ENCODE data around the gene POU2F1.

The POU2F1 gene

DNA sequence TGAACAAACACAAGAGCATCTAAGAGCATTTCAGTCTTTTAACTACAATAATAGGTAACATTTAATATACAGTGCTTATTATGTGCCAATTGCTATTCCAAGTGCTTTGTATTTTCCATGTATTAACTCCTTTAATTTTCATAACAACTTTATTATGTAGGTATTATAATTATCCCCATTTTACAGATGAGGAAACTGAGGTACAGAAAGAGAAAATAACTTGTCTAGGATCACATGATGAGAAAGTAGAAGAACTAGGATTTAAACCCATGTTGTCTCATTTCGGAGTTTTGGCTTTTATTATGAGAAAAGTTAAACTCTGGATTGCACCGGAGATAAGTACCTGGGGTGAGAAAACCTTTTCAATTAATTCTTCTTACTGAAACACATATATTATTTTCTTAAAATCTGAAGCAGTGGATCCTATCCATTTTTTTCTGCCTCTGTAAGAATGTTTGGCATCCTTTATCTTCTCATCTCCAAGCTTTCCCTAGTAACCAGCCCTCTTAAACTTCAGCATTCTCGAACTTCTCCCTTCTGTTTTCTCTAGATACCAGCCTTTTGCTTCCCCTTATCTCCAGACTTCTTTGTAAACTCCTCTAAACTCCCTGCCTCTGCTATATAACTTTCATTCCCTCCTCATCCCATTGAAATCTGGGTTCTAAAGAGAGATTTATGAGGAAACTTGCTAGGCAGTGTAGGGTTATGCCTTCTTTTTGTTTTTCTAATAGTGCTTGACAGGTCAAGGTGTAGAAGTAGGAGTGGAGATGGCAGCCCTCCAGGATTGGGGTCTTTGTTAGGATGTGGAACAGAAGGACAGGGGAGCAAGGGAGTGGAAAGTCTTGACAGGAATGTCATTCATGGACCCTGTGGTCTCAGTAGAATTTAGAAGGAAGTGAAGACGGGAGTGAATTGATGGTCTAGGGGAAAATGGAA lies 28.3 kb downstream of the POU2F1 start:
- Mint-ChIP-seq H3K27ac (ENCODE audit: low read depth) (peak overlapping the region; percentile 0), H3K9me3 (peaks cover 2% of the 10 kb centered on the region), H3K36me3 (ENCODE audit: insufficient read depth) (no peaks in the 10 kb centered on the region), H3K4me3 (no peak overlapping the region), H3K27me3 (no peaks in the 10 kb centered on the region), H3K4me1 (peaks cover 25% of the 10 kb centered on the region)
- no peak for ATAC-seq (replicated peaks; ENCODE audit: extremely low read depth, poor library complexity, severe bottlenecking)
- no peak for DNase-seq (ENCODE audit: low spot score in 2 of 2)

DNA sequence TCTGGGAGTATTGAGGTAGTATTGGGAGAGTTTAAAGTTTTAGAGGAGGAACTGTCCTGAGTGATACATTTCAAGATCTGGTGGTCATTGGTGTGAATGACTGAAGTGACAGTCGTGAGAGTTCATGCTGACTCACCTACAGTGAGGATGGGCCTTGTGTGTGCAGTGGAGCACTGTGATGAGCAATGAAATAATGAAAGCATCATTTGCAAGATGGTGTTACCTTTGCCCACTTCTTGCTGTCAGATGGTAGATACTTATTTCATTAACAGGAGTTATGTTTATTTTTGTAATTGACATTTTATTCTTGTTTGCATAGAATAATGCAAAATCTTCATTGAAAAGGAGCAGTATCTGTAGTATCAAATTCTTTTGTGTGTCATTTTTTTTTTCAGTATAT lies 29.0 kb downstream of the POU2F1 start:
- Mint-ChIP-seq H3K36me3 (ENCODE audit: insufficient read depth) (no peaks in the 10 kb centered on the region), H3K4me3 (no peak overlapping the region), H3K9me3 (no peaks in the 10 kb centered on the region), H3K27me3 (no peaks in the 10 kb centered on the region), H3K27ac (ENCODE audit: low read depth) (peak overlapping the region; percentile 0), H3K4me1 (peaks cover 24% of the 10 kb centered on the region)
- DNase-seq (ENCODE audit: low spot score in 2 of 2), result no peak
- ATAC-seq (replicated peaks; ENCODE audit: extremely low read depth, poor library complexity, severe bottlenecking), result no peak

DNA sequence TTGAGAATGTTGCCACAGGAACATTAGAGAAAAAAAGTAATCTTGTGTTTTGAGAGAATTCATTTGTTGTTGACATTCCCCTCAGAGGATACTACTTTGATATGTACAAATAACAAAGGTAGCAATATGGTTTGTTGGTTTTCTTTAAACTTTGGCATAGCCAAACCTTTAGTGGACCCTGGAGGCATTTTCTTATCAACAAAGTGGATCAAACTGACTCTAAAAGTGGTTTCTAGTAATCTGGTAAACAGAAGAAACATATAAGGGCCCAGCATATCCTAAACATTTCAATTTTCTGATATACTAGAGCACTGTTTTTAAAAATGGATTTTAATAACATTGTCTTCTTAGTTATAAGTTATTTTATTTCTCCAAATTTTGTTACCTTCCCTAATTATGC lies 29.8 kb downstream of the POU2F1 start:
- no peak for ATAC-seq (replicated peaks; ENCODE audit: extremely low read depth, poor library complexity, severe bottlenecking)
- Mint-ChIP-seq H3K27me3 (no peaks in the 10 kb centered on the region), H3K9me3 (no peaks in the 10 kb centered on the region), H3K27ac (ENCODE audit: low read depth) (no peak overlapping the region), H3K4me3 (no peak overlapping the region), H3K36me3 (ENCODE audit: insufficient read depth) (no peaks in the 10 kb centered on the region), H3K4me1 (peaks cover 28% of the 10 kb centered on the region)
- no peak for DNase-seq (ENCODE audit: low spot score in 2 of 2)

DNA sequence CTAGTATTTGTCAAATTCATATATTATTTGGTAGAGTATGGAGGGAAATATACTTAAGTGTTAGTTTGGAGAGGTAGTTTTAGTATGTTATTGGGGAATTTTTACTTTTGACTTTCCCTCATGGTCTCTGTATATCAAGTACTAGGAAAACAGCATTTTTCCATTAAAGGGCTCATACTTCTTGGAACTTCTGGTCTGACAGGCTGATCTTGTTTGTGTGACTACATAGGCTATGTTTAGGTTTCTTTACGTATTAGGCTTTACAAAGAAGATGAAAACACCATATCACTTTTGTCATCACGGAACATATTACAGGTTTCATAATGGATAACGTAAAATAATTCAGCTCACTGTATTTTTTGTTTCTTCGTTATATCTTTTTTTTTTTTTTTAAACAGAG lies 30.8 kb downstream of the POU2F1 start:
- Mint-ChIP-seq H3K4me3 (no peak overlapping the region), H3K27ac (ENCODE audit: low read depth) (no peak overlapping the region), H3K36me3 (ENCODE audit: insufficient read depth) (peaks cover 2% of the 10 kb centered on the region), H3K9me3 (no peaks in the 10 kb centered on the region), H3K27me3 (no peaks in the 10 kb centered on the region), H3K4me1 (peaks cover 36% of the 10 kb centered on the region)
- DNase-seq (ENCODE audit: low spot score in 2 of 2), result no peak
- ATAC-seq (replicated peaks; ENCODE audit: extremely low read depth, poor library complexity, severe bottlenecking), result no peak

DNA sequence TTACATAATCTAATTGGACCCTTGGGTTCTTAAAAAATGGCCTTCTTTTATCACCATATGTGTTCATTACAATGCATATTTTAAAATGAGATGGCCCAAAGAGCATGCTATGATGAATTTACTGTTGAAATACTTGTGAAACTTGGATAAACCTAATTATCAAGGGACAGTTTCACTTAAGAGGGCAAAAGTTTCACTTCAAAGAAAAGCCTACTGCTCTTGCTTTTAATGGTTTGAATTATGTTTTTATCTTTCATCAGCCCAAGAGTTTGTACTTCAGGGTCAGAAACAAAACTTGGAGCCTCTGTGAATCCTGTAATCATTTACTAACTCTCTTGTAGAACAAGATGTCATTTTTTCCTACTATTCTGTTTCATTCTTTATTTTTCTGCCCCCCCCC lies 32.3 kb downstream of the POU2F1 start:
- H3K9me3 Mint-ChIP-seq, result no peaks in the 10 kb centered on the region
- no peak overlapping the region for H3K27ac Mint-ChIP-seq (ENCODE audit: low read depth)
- H3K4me1 Mint-ChIP-seq, result peaks cover 27% of the 10 kb centered on the region
- no peak for ATAC-seq (replicated peaks; ENCODE audit: extremely low read depth, poor library complexity, severe bottlenecking)
- no peak for DNase-seq (ENCODE audit: low spot score in 2 of 2)
- H3K4me3 Mint-ChIP-seq, result no peak overlapping the region
- peaks cover 2% of the 10 kb centered on the region for H3K36me3 Mint-ChIP-seq (ENCODE audit: insufficient read depth)
- no peaks in the 10 kb centered on the region for H3K27me3 Mint-ChIP-seq

DNA sequence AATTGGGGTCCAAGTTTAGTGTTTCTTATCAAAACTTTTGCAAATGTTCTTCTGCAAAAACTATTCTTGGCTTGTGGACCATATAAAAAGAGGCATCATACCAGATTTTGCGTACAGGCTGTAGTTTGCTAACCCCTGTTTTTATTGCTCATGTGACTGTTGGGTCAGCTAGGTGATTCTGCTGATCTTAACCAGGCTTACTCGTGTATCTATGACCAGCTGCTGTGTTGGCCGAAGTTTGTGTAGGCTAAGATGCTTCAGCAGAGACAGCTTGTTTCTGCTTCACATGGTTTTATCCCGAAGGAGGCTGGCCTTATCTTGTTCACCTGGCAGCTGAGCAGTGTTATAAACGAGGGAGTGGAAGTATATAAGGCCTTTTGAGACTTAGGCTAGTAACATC lies 38.2 kb downstream of the POU2F1 start:
- DNase-seq (ENCODE audit: low spot score in 2 of 2) (no peak), ATAC-seq (replicated peaks; ENCODE audit: extremely low read depth, poor library complexity, severe bottlenecking) (no peak)
- no peaks in the 10 kb centered on the region for H3K27me3 Mint-ChIP-seq
- no peaks in the 10 kb centered on the region for H3K9me3 Mint-ChIP-seq
- peaks cover 4% of the 10 kb centered on the region for H3K36me3 Mint-ChIP-seq (ENCODE audit: insufficient read depth)
- H3K4me3 Mint-ChIP-seq, result no peak overlapping the region
- H3K4me1 Mint-ChIP-seq, result peaks cover 23% of the 10 kb centered on the region
- H3K27ac Mint-ChIP-seq (ENCODE audit: low read depth), result no peak overlapping the region

DNA sequence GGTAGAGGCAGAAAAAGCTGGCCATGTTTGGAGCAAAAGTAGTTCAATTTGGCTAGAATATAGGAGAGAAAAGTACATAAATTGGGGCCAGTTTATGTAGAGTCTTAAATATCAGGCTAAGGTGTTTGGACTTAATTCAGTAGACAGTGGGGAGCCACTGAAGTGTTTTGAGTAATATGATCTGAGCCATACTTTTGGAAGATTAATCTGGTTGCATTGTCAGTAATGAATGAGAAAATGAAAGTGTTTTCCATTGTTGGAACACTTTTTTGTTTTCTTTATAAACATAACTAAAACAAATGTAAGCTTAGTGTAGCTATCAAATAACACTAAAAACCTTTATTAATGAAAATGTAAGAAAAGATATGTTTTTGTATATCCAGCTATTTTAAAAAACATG lies 42.1 kb downstream of the POU2F1 start:
- no peaks in the 10 kb centered on the region for H3K9me3 Mint-ChIP-seq
- no peaks in the 10 kb centered on the region for H3K27me3 Mint-ChIP-seq
- H3K4me3 Mint-ChIP-seq, result no peak overlapping the region
- peaks cover 11% of the 10 kb centered on the region for H3K4me1 Mint-ChIP-seq
- H3K27ac Mint-ChIP-seq (ENCODE audit: low read depth), result no peak overlapping the region
- DNase-seq (ENCODE audit: low spot score in 2 of 2) (no peak), ATAC-seq (replicated peaks; ENCODE audit: extremely low read depth, poor library complexity, severe bottlenecking) (no peak)
- H3K36me3 Mint-ChIP-seq (ENCODE audit: insufficient read depth), result peaks cover 3% of the 10 kb centered on the region

DNA sequence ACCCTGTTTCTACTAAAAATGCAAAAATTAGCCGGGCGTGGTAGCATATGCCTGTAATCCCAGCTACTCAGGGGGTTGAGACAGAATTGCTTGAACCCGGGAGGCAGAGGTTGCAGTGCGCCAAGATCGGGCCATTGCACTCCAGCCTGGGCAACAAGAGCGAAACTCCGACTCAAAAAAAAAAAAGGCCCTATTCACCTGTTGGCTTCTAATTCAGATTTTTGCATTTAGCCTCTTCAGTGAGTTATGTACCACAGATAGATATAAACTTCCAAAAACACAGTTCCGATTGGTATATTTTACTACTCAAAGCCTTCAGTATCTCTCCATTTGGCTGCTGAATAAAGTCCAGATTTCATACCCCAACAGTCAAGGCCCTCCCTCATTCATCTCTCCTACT lies 42.7 kb downstream of the POU2F1 start:
- H3K27ac Mint-ChIP-seq (ENCODE audit: low read depth), result no peak overlapping the region
- DNase-seq (ENCODE audit: low spot score in 2 of 2) (no peak), ATAC-seq (replicated peaks; ENCODE audit: extremely low read depth, poor library complexity, severe bottlenecking) (no peak)
- H3K9me3 Mint-ChIP-seq, result no peaks in the 10 kb centered on the region
- peaks cover 8% of the 10 kb centered on the region for H3K4me1 Mint-ChIP-seq
- H3K36me3 Mint-ChIP-seq (ENCODE audit: insufficient read depth), result peaks cover 1% of the 10 kb centered on the region
- H3K27me3 Mint-ChIP-seq, result no peaks in the 10 kb centered on the region
- no peak overlapping the region for H3K4me3 Mint-ChIP-seq

DNA sequence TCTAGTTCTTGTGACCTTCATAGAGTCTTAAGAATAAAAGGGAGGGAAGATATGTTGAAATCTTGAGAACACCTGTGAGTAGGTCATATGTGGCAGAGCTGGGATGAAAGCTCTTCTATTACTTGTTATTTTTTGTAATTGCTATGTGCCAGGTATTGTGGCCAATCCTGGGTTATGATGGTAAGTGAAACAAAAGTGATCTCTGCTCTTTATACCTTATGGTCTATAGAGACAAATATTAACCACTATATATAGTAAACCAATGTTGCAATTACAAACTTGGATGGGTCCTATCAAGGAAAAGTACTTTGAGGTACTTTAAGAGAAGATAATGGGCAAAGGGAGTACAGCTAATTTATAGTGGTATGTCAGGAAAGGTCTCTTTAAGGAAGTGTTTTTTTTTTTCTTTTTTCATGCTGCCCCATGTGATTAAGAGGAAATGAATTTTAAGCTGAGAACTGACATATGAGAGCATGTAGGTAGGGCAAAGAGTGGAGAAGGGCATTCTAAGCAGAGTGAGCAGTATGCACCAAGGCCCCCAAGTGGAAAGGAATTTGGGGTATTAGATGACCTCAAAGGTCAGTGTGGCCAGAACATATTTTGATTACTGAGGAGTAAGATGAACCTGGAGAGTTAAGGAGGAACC lies 43.3 kb downstream of the POU2F1 start:
- DNase-seq (ENCODE audit: low spot score in 2 of 2) (no peak), ATAC-seq (replicated peaks; ENCODE audit: extremely low read depth, poor library complexity, severe bottlenecking) (peak; percentile 25)
- H3K36me3 Mint-ChIP-seq (ENCODE audit: insufficient read depth), result peaks cover 1% of the 10 kb centered on the region
- H3K27ac Mint-ChIP-seq (ENCODE audit: low read depth), result no peak overlapping the region
- H3K27me3 Mint-ChIP-seq, result no peaks in the 10 kb centered on the region
- peaks cover 6% of the 10 kb centered on the region for H3K4me1 Mint-ChIP-seq
- H3K4me3 Mint-ChIP-seq, result no peak overlapping the region
- no peaks in the 10 kb centered on the region for H3K9me3 Mint-ChIP-seq

DNA sequence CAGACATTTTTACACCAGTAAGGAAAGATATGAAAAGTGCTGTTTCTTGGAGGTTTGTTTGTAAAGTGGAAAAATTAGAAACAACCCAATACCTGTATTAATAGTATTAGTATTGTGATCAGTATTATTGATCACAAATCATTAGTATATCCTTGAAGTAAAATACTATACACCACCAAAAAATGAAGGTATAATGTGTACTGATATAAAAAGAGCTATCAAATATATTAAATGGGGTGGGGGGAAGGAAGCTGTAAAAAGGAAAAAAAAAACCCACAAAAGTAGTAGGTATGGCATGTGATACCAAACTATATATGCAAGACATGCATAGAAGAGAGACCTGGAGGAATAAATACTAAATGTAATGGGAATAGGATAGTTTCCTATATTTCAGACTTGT lies 46.3 kb downstream of the POU2F1 start:
- no peak overlapping the region for H3K4me3 Mint-ChIP-seq
- H3K27me3 Mint-ChIP-seq, result no peaks in the 10 kb centered on the region
- ATAC-seq (replicated peaks; ENCODE audit: extremely low read depth, poor library complexity, severe bottlenecking), result no peak
- no peak for DNase-seq (ENCODE audit: low spot score in 2 of 2)
- H3K36me3 Mint-ChIP-seq (ENCODE audit: insufficient read depth), result peaks cover 3% of the 10 kb centered on the region
- no peaks in the 10 kb centered on the region for H3K9me3 Mint-ChIP-seq
- peaks cover 9% of the 10 kb centered on the region for H3K4me1 Mint-ChIP-seq
- no peak overlapping the region for H3K27ac Mint-ChIP-seq (ENCODE audit: low read depth)

DNA sequence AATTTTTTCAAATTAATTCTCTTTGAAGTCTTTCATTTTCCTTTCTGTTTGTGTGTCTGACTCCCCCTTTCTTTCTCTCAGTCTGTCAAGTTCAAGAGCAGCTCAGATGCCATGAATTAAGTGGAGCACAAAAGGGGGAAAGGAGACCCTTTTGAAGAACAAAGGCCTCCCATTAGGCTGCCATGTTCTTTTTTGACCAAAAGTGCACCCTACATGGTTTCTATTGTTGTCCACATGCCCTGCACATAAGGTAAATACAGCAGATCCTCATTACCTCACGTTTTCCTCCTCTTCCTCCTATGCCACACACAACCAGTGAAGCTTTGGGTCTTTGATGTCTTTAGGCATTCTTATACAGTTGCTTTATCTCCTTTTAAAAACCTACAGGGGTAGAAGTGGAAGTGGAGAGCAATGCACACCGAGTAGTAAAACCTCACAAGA lies 47.7 kb downstream of the POU2F1 start:
- DNase-seq (ENCODE audit: low spot score in 2 of 2) (no peak), ATAC-seq (replicated peaks; ENCODE audit: extremely low read depth, poor library complexity, severe bottlenecking) (no peak)
- H3K36me3 Mint-ChIP-seq (ENCODE audit: insufficient read depth), result peaks cover 3% of the 10 kb centered on the region
- H3K27me3 Mint-ChIP-seq, result no peaks in the 10 kb centered on the region
- no peak overlapping the region for H3K4me3 Mint-ChIP-seq
- peaks cover 20% of the 10 kb centered on the region for H3K4me1 Mint-ChIP-seq
- no peaks in the 10 kb centered on the region for H3K9me3 Mint-ChIP-seq
- H3K27ac Mint-ChIP-seq (ENCODE audit: low read depth), result no peak overlapping the region

DNA sequence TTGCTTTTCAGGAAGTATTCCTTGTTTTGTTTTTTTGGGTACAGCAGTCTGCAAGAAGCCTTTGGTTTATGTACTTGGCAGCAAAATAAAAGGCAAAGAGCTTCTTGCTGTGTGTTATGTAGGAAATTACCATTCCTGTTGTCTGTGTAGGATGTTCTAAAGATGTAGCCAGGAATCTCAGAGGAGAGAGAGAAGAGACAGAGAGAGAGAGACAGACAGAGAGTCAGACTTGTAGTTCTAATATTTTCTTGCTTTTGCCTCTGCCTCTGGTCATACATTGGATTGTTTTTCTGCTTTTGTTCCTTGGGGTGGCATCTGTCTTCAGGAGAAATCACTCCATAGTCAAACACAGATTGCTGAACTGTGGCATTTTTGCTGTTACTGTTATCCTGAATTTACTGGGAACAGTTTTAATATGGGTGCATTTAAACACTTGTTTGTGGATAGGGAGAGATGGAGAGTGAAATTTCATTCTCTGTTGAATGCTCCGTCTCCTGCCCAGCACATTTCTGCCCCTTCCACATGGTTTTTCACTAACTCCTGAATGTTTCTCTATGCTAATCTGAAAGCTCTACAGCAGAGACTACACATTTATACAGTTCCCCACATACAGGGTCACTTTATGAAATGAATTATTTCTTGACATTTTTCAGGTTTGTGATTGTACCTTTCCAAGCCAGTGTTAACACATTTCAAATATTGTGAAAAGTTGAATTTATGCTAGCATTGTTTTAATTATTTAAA lies 49.8 kb downstream of the POU2F1 start:
- ATAC-seq (replicated peaks; ENCODE audit: extremely low read depth, poor library complexity, severe bottlenecking) (no peak), DNase-seq (ENCODE audit: low spot score in 2 of 2) (no peak)
- Mint-ChIP-seq H3K36me3 (ENCODE audit: insufficient read depth) (peaks cover 3% of the 10 kb centered on the region), H3K4me1 (peaks cover 20% of the 10 kb centered on the region), H3K27ac (ENCODE audit: low read depth) (no peak overlapping the region), H3K4me3 (no peak overlapping the region), H3K27me3 (no peaks in the 10 kb centered on the region), H3K9me3 (no peaks in the 10 kb centered on the region)
